NCI-H2196 (cell line): ENCODE measurements around the gene TAS2R43.
"Not testable (repeated sequence)": the region's sequence is repeated elsewhere in the genome, so short reads cannot be mapped to it uniquely, and the experiment has no call there.

Experiments used
- DNase-seq: peaks from one replicate; lab custom pipeline; 2025; ENCODE audit not compliant: unreplicated experiment; lab: John Stamatoyannopoulos, UW

TAS2R43 gene

DNA sequence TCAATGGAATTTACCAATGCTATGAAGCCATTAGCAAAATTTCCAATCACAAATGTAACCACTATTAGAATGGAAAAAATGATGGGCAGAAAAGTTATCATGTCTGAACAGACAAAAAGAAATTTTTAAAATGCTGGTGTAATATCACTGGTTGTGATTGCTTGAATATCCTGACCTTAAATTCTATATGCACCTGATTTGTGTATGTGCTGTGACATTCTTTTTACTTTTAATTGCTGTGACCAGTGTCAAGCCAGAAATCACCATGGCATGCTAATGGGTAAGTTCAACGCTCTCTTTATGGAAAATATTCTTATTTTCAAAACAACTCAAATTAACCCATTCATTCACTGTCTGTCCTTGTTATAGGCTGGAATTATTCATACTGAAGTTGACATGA is 29.9 kb downstream of the TAS2R43 start, which contains the start of gene TAS2R46:
TSS of gene TAS2R46 (minus strand) at position 101 of the 400 bp plus-strand sequence. CDS start at position 101, 0 bp downstream.
- DNase-seq, result not testable (repeated sequence)

GRCh38 chr12:11059784-11060183 is 32.3 kb downstream of the TAS2R43 start:
- no peak for DNase-seq

- DNase-seq, result no peak
These were observed 33.1 kb downstream of the TAS2R43 start for GRCh38 chr12:11059041-11059440.

DNA sequence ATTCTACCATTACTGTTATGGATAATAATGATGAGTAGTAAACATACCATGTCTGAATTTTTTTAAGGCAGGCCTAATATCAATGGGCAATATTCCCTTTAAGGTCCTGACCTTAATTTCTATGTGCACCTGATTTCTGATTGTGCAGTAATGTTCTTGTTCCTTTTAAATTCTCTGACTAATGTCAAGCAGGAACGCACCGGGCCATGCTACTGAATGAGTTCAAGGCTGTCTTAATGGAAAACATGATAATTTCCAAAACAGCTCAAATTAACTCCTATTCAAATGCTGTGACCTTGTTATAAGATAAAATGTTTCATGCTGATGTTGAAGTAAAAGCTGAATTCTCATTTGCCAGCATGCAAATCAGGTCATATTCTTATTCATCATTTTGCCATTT is 36.8 kb downstream of the TAS2R43 start:
- no peak for DNase-seq

GRCh38 chr12:11049806-11050531 is 42.1 kb downstream of the TAS2R43 start:
- not testable (repeated sequence) for DNase-seq

DNA sequence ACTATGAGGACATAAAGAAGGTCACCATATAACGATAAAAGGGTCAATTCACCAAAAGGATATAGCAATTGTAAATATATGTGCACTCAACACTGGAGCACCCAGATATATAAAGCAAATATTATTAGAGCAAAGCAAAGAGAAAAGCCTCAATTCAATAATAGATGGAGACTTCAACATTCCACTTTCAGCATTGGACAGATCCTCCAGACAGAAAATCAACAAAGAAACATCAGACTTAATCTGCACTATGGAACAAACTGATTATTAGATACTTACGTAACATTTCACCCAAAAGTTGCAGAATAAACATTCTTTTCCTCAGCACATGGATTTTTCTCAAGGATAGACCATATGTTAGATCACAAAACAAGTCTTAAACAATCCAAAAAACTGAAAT is 50.7 kb downstream of the TAS2R43 start:
- DNase-seq, result not testable (repeated sequence)
